Stimulated activated CD4-positive, alpha-beta T cell treated with anti-CD3 and anti-CD28 coated beads, TNF-alpha, amount 100 ng/mL, for 24 hours (primary cell): Measurements from ENCODE around the gene PIP5K1A.

Source experiments
- DNase-seq, 3 experiments: peaks; one replicate each; pipeline ENCODE4 v3.0.0-alpha.2; 2020; ENCODE audit warnings: low read depth in 3 of 3

PIP5K1A gene

DNA sequence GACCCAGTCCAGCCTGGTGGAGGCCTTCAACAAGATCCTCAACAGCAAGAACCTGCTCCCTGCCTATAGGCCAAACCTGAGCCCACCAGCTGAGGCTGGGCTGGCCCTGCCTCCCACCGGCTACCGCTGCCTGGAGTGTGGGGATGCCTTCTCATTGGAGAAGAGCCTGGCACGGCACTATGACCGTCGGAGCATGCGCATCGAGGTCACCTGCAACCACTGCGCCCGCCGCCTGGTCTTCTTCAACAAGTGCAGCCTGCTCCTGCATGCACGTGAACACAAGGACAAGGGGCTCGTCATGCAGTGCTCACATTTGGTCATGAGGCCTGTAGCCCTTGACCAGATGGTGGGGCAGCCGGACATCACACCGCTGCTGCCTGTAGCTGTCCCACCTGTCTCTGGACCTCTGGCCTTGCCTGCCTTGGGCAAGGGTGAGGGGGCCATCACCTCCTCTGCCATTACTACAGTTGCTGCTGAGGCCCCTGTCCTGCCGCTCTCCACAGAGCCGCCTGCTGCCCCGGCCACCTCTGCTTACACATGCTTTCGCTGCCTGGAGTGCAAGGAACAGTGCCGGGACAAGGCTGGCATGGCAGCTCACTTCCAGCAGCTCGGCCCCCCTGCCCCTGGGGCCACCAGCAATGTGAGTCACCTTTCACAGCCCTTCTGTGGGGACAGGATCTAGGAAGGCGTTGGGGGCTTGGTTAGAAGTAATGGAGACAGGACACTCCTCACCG, 89.6 kb downstream of the PIP5K1A start:
- DNase-seq, result no peak

DNA sequence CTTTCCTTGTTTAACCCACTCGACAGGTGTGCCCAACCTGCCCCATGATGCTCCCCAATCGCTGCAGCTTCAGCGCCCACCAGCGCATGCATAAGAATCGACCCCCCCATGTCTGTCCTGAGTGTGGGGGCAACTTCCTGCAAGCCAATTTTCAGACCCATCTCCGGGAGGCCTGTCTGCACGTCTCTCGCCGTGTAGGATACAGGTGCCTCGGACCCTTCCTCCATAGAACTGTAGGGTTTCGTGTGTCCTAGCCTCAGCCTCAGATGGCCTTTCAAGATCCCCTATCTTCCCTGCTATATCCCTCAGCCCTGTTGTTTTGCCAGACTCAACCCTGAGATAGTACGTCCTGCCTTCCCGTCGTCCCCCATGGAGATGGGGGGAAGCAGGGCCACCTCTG, 90.2 kb downstream of the PIP5K1A start:
- DNase-seq, result no peak

DNA sequence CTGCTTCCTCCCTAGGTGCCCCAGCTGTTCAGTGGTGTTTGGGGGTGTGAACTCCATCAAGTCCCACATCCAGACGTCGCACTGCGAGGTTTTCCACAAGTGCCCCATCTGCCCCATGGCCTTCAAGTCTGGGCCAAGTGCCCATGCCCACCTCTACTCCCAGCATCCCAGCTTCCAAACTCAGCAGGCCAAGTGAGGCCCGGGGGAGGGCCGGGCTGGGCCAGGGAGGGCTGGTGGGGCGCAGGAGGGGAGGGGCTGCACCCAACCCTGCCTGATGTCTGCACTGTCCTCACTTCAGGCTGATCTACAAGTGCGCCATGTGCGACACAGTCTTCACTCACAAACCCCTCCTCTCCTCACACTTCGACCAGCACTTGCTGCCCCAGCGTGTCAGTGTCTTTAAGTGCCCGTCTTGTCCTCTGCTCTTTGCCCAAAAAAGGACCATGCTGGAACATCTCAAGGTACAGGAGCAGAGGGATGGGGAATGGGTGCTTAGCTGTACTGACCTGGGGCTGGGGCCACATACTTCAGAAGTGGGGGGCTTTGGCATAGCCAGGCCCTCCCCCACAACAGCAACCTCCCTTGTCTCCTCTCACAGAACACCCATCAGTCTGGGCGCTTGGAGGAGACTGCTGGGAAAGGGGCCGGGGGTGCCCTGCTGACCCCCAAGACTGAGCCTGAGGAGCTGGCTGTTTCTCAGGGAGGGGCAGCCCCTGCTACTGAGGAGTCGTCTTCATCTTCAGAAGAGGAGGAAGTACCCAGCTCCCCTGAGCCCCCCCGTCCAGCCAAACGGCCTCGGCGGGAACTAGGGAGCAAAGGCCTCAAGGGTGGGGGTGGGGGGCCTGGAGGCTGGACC, 91.0 kb downstream of the PIP5K1A start:
- DNase-seq, result no peak

DNA sequence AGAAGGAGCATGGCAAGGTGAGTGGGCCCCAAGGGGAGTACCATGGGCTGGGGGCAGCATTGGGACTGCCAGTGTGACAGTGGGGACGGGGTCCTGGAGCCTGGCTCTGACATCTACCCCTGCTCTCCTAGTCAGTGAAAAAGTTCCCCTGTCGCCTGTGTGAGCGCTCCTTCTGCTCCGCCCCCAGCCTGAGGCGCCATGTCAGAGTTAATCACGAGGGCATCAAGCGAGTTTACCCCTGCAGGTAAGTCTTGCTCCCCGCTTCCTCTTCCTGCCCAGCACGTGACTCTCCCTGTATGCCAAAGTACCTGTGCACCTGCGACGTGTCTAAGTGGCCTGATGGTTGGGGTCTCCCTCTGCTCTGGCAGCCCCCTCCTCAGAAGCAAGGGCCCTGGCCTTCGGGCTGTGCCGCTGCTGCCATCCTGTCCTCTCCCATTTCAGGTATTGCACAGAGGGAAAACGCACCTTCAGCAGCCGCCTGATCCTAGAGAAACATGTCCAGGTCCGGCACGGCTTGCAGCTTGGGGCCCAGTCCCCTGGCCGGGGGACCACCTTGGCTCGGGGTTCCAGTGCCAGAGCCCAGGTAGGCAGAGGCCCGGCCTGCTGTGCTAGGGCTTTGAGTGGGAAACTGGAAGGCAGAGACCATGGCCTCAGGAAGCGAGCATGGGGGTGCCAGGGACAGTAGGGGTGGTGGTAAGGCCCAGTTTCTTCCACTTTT, 91.8 kb downstream of the PIP5K1A start:
- no peak for DNase-seq

DNA sequence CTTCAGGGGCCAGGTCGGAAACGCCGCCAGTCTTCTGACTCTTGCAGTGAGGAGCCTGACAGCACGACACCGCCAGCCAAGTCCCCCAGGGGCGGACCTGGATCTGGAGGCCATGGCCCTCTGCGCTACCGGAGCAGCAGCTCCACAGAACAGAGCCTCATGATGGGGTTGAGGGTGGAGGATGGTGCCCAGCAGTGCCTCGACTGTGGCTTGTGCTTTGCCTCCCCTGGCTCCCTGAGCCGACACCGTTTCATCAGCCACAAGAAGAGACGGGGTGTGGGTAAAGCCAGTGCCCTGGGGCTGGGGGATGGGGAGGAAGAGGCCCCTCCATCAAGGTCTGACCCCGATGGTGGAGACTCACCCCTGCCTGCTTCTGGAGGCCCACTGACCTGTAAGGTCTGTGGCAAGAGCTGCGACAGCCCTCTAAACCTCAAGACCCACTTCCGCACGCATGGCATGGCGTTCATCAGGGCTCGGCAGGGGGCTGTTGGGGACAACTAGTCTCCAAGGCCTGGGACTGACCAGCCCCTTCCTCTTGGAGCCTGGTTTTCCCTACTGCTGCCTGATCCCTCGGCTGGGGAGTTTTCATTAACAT, 92.5 kb downstream of the PIP5K1A start:
- DNase-seq, result no peak

DNA sequence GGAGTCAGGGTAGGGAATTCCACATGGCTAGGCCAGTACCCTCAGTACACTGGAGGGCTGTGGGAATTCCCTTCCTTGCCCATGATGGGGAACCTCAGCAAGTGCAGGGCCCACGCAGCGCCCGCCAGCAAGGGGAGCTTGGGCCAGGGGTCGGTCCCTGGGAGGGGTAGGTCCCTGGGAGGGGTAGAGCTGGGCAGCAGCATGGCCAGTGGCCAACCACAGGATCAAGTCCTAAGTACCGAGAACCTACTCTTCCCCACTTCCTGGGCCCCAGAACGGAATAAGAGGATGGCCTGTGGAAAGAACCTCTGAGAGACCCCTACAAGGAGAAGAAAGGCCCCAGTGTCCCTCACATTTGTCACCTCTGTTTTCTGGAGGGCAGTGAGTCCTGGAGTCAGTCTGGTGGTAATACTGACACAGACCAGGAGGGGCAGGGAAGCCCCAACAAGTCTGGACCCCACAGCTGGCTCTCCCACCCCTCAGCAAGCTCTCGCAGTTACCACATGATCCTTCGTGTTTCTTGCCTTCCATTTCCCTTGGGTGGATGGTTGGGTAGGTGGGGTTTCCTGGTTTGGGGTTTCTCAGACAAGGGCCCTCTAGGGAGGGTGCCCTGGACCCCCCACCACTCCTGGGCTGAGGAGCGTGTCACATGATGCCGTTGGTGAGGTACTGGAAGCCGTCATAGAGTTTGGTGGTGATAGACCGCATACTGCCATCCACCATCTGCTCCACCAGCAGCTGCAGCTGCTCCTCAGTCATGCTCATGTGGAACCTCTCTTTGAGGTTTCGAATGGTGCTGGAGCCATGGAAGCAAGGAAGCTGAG, 94.1 kb downstream of the PIP5K1A start:
- no peak for DNase-seq

DNA sequence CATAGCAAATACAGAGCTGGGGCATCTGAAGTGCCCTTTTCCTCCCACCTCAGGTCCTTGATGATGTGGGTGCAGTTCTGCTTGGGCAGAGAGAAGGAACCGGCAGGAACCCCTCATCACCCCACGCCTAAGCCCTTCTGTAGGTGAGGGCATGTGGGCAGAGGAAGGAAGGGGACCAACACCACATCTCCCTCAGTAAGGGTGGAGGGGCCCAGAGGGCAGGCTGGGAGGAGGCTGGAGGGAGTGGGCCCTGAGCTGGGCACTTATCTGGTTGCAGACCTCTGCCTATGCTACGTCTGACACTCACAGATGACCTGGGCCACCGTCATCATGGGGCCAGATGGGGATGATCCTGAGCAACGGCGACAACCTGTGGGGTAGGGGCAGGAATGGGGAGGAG, 94.7 kb downstream of the PIP5K1A start:
- DNase-seq, result no peak

DNA sequence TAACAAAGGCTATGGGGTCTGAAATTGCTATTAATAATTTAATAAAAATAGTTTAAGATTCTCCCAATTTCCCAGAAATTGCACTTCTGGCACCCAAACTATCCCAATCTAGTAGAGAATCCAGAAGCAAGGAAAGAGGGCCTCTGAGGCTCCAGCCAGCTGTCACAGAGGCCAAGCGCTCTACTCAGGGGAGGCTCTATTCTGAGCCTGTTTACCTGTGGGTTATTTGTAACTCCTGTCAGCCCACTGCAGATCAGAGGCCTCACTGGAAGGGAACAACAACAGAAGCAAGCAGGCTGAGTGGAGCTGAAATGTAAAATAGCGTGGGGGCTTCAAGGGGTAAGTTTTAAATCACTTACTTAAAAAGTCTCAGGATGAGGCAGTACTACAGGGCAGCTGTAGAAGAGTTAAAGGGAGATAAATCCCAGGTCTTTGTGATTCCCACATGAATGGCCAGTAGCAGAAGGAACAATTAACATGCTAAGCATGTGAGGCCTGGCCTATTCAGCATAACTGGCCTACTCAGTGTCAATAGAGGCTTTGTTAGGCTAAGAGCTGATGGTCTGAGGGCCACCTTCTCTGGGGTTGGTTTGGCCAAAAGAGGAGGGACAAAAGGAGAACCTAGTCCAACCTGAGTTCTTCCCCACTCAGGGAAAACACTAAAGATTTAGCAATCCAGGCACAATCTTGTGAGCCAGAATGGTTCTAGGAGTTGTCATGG, 96.5 kb downstream of the PIP5K1A start:
- DNase-seq, result no peak
